Cardiac muscle cell (in vitro differentiated cells and primary cell): ENCODE measurements around the gene SOD3. TPM values are rescaled to one million over a fixed set of nuclear protein-coding genes. Genes with fewer than 3 reads are reported as not detected.

Experiments used
- DNase-seq, 2 donors: peaks; one replicate each; pipeline versions ENCODE4 v3.0.0 to v3.0.0-alpha.2; 2010 to 2017; ENCODE audit warnings: low read depth in 1 of 2, low spot score in 1 of 2
- H3K27ac ChIP-seq: fragments of 200-600 bp; sonication (generic); 2 replicates; pipeline ENCODE4 v1.5.1; 2016
- H3K27me3 ChIP-seq: fragments of 200-600 bp; sonication (generic); 2 replicates; pipeline ENCODE4 v1.6.0; 2016; ENCODE audit warnings: control low read depth
- H3K36me3 ChIP-seq: fragments of 200-600 bp; sonication (generic); 2 replicates; pipeline ENCODE4 v1.5.1; 2016; ENCODE audit warnings: control low read depth
- H3K4me1 ChIP-seq: fragments of 200-600 bp; sonication (generic); 2 replicates; pipeline ENCODE4 v1.8.1; 2017; ENCODE audit warnings: low read depth, mild to moderate bottlenecking, mixed run types
- H3K4me3 ChIP-seq: fragments of 200-600 bp; sonication (generic); 2 replicates; pipeline ENCODE4 v1.5.1; 2016; ENCODE audit warnings: mild to moderate bottlenecking
- H3K9me3 ChIP-seq: fragments of 200-600 bp; sonication (generic); 2 replicates; pipeline ENCODE4 v1.5.1; 2017; ENCODE audit warnings: low read depth, mild to moderate bottlenecking, control low read depth
- polyA plus RNA-seq: library from polyadenylated mRNA; unstranded; fragments of >200 nt; fragmentation: Nextera tagmentation; extraction: Ambion mirVana; gene quantifications from 2 replicates; pipeline ENCODE4 v1.2.1, GENCODE V29; 2016
- total RNA-seq: library from RNA; depleted of rRNA; stranded (reverse); fragments of >200 nt; gene quantifications from 2 replicates; pipeline ENCODE4 v1.2.3, GENCODE V29; 2016
- TF ChIP-seq, protein P1 (sequence below): IDR thresholded peaks from 2 replicates; pipeline ENCODE4 v1.5.1; 2012; ENCODE audit warnings: low read depth, mild to moderate bottlenecking, low read length

The SOD3 gene, protein sequence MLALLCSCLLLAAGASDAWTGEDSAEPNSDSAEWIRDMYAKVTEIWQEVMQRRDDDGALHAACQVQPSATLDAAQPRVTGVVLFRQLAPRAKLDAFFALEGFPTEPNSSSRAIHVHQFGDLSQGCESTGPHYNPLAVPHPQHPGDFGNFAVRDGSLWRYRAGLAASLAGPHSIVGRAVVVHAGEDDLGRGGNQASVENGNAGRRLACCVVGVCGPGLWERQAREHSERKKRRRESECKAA
- 23.2 and 31.0 TPM in 2 replicates for total RNA-seq
- polyA plus RNA-seq = 26.9 and 30.2 TPM in 2 replicates

DNA sequence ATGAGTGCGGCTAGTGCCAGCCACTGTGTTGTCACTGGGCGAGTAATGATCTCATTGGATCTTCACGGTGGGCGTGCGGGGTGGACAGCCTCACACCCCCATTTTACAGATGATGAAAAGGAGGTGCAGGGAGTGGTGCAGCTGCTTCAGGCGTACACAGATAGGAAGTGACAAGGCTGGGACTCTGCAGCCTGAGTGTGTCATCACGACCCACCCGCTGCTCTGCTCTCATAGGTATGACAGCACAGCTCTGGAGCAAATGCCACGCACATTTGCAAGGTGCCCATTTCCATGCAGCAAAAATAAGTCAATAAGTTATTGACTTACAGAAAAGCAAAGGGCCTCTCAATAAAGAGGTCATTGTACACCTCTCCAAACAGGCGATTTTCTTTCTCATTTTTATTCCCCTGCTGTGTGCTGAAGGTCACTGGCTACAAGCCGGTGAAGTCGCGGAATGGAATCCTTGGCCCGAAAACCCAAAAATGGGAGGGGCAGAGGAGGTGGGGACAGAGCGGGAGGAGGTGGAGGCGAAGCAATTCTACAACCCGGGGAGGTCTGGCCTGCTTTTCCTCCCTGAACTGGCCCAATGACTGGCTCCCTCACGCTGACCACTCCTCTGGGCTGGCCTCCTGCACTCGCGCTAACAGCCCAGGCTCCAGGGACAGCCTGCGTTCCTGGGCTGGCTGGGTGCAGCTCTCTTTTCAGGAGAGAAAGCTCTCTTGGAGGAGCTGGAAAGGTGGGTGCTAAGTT, at the start of gene SOD3:
Gene SOD3 (plus strand): TSS at position 658 of the 750 bp plus-strand sequence. CDS start 3,949 bp downstream, outside the sequence.
- Histone ChIP-seq H3K4me1 (peaks cover 32% of the 10 kb centered on the region), H3K27ac (peak within 1 kb of the TSS; percentile 86), H3K9me3 (no peaks in the 10 kb centered on the region), H3K27me3 (peaks cover 14% of the 10 kb centered on the region), H3K4me3 (no peak within 1 kb of the TSS), H3K36me3 (no peaks in the 10 kb centered on the region)
- DNase-seq = peak; percentile 83 to 96
- TF ChIP-seq, protein P1, sequence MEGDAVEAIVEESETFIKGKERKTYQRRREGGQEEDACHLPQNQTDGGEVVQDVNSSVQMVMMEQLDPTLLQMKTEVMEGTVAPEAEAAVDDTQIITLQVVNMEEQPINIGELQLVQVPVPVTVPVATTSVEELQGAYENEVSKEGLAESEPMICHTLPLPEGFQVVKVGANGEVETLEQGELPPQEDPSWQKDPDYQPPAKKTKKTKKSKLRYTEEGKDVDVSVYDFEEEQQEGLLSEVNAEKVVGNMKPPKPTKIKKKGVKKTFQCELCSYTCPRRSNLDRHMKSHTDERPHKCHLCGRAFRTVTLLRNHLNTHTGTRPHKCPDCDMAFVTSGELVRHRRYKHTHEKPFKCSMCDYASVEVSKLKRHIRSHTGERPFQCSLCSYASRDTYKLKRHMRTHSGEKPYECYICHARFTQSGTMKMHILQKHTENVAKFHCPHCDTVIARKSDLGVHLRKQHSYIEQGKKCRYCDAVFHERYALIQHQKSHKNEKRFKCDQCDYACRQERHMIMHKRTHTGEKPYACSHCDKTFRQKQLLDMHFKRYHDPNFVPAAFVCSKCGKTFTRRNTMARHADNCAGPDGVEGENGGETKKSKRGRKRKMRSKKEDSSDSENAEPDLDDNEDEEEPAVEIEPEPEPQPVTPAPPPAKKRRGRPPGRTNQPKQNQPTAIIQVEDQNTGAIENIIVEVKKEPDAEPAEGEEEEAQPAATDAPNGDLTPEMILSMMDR = no peak

GRCh38 chr4:24747234-24747975, 48.0 kb upstream of the SOD3 start:
- TF ChIP-seq, protein P1 = no peak
- Histone ChIP-seq H3K9me3 (no peaks in the 10 kb centered on the region), H3K36me3 (no peaks in the 10 kb centered on the region), H3K27me3 (no peaks in the 10 kb centered on the region), H3K27ac (no peak overlapping the region), H3K4me3 (no peak overlapping the region), H3K4me1 (peaks cover 9% of the 10 kb centered on the region)
- DNase-seq = no peak

DNA sequence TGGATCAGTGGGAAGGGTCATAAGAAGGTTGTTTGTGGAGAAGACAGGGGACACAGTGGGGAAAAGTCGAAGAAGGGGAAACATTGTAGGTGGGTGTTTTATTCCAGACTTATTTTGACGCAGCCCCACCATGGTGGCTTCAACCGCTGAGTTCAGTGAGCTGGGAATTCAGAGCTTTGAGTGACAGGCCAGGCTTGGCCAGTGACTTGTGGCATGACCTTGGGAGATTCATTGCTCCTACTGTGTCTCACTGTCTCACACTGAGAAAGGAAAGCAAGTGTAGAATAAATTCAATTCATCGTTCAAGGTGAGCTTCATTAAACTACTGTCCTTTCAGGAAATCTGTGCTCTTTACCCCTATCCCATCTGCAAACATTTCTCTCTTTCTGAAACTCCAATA, 47.4 kb upstream of the SOD3 start:
- TF ChIP-seq, protein P1 = no peak

GRCh38 chr4:24748758-24749350, 46.5 kb upstream of the SOD3 start:
- no peak overlapping the region for H3K27ac ChIP-seq
- peaks cover 9% of the 10 kb centered on the region for H3K4me1 ChIP-seq
- H3K36me3 ChIP-seq = no peaks in the 10 kb centered on the region
- DNase-seq = peak in 1 of 2 donors; percentile 25
- TF ChIP-seq, protein P1 = no peak
- H3K9me3 ChIP-seq = no peaks in the 10 kb centered on the region
- H3K4me3 ChIP-seq = no peak overlapping the region
- H3K27me3 ChIP-seq = no peaks in the 10 kb centered on the region

More for the DNA sequence above, 47.4 kb upstream of the SOD3 start:
- Histone ChIP-seq H3K27me3 (no peaks in the 10 kb centered on the region), H3K4me3 (no peak overlapping the region), H3K9me3 (no peaks in the 10 kb centered on the region), H3K27ac (no peak overlapping the region), H3K36me3 (no peaks in the 10 kb centered on the region), H3K4me1 (peaks cover 9% of the 10 kb centered on the region)
- no peak for DNase-seq

GRCh38 chr4:24750106-24750505, 45.3 kb upstream of the SOD3 start:
- H3K4me3 ChIP-seq = no peak overlapping the region
- no peak for DNase-seq
- H3K27me3 ChIP-seq = no peaks in the 10 kb centered on the region
- no peaks in the 10 kb centered on the region for H3K9me3 ChIP-seq
- H3K4me1 ChIP-seq = no peaks in the 10 kb centered on the region
- TF ChIP-seq, protein P1 = no peak
- H3K36me3 ChIP-seq = no peaks in the 10 kb centered on the region
- no peak overlapping the region for H3K27ac ChIP-seq
